GM06990 (cell line): ENCODE measurements around the gene VARS1.

ENCODE experiments used
- DNase-seq: peaks from one replicate; pipeline ENCODE4 v3.0.0-alpha.2; 2011; ENCODE audit not compliant: insufficient read length; ENCODE audit errors: extremely low read depth
- H3K27me3 ChIP-seq: replicated peaks from 2 replicates; pipeline ENCODE4 v1.6.0; 2011; ENCODE audit warnings: low read length; ENCODE audit not compliant: control insufficient read depth, insufficient read depth
- H3K36me3 ChIP-seq: 2 replicates; pipeline ENCODE4 v1.5.1; 2011; ENCODE audit warnings: low read length; ENCODE audit not compliant: control insufficient read depth, insufficient read depth
- H3K4me3 ChIP-seq: replicated peaks from 2 replicates; pipeline ENCODE4 v1.5.1; 2011; ENCODE audit warnings: low read depth, mild to moderate bottlenecking, control low read depth, low read length
- CTCF ChIP-seq: IDR thresholded peaks from 2 replicates; pipeline ENCODE4 v1.5.1; 2011; ENCODE audit warnings: low read length, control low read depth, mild to moderate bottlenecking, inconsistent platforms; ENCODE audit not compliant: insufficient read depth, poor library complexity, severe bottlenecking

VARS1 gene

GRCh38 chr6:31778999-31779885 lies 16.3 kb downstream of the VARS1 start:
- Histone ChIP-seq H3K27me3 (no peaks in the 10 kb centered on the region), H3K36me3 (peaks cover 39% of the 10 kb centered on the region), H3K4me3 (no peak overlapping the region)
- no peak for TF ChIP-seq CTCF
- DNase-seq: no peak

- Histone ChIP-seq H3K4me3 (no peak overlapping the region), H3K36me3 (peaks cover 35% of the 10 kb centered on the region), H3K27me3 (no peaks in the 10 kb centered on the region)
- TF ChIP-seq CTCF: no peak
- DNase-seq: no peak
Measured at GRCh38 chr6:31778193-31778592, 17.4 kb downstream of the VARS1 start.

- H3K27me3 ChIP-seq: no peaks in the 10 kb centered on the region
- H3K36me3 ChIP-seq: peaks cover 35% of the 10 kb centered on the region
- no peak for DNase-seq
- H3K4me3 ChIP-seq: no peak overlapping the region
- TF ChIP-seq CTCF: no peak
Measured at GRCh38 chr6:31777667-31778050, 17.9 kb downstream of the VARS1 start.

DNA sequence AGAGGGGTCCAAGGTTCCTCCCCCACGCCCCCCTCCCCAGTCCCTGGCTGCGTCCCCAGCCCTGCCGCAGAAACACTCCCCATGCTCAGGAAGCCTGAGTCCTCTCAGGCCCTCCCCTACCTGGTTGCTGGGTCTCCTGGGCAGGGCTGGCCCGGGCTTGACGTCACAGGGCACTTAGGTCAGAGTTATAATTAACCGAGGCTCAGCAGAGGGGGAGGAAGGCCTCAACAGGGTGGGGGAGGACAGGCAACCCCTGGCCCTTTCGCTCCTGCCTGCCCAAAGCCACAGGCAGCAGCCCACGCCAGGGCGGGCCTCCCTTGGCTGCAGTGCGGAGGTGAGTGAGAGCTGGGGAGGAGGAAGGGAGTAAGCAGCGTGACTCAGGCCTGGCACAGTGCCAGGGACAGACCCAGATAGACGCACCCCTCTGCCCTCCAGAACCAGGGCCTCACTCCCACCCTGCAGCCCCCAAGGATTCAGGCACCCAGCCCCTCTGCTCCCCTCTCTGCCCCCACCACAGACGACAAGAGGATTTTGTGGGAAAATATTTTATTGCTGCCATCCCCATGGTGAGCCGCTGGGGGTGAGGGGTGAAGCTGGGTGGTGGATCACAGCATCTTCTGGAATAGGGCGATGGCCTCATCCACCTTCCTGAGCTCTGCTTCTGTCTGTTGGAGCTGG lies 18.4 kb downstream of the VARS1 start, which contains the start of gene VWA7:
Gene VWA7 (minus strand): TSS at position 340 of the 678 bp plus-strand sequence. CDS start 549 bp downstream, outside the sequence.
- DNase-seq: peak; percentile 86
- no peaks in the 10 kb centered on the region for H3K27me3 ChIP-seq
- no peak for TF ChIP-seq CTCF
- H3K4me3 ChIP-seq: no peak within 1 kb of the TSS
- peaks cover 31% of the 10 kb centered on the region for H3K36me3 ChIP-seq

GRCh38 chr6:31776485-31776988 lies 19.0 kb downstream of the VARS1 start:
- Histone ChIP-seq H3K36me3 (peaks cover 25% of the 10 kb centered on the region), H3K4me3 (no peak overlapping the region), H3K27me3 (no peaks in the 10 kb centered on the region)
- DNase-seq: no peak
- TF ChIP-seq CTCF: no peak
